A673 (cell line): Measurements from ENCODE around the gene SLC22A1. TPM values are rescaled to one million over a fixed set of nuclear protein-coding genes. Genes with fewer than 3 reads are reported as not detected.

Experiments used
- BruUV-seq: library from RNA; stranded (reverse); fragments of 400-500 nt; replicated peaks from 2 replicates; lab custom pipeline; 2021; lab: Mats Ljungman, UMichigan
- CTCF ChIA-PET: fragments of 300-600 bp; sonication (Branson Sonifier 250); formaldehyde crosslinking; loops from one replicate; lab custom pipeline; 2022; ENCODE audit warnings: antibody characterized with exemption; lab: Charles Lee
- POLR2A ChIA-PET: fragments of 300-600 bp; sonication (Branson Sonifier 250); formaldehyde crosslinking; loops from one replicate; lab custom pipeline; 2022; ENCODE audit warnings: antibody characterized with exemption; ENCODE audit not compliant: low non-redundant PET; lab: Charles Lee
- DNase-seq: peaks from one replicate; pipeline ENCODE4 v3.0.0-alpha.2; 2015; ENCODE audit warnings: low spot score
- H3K27ac ChIP-seq: fragments of 200-600 bp; sonication (generic); 2 replicates; pipeline ENCODE4 v1.5.1; 2016; ENCODE audit warnings: mixed run types, low read depth, mild to moderate bottlenecking, mixed read lengths, antibody characterized with exemption, low read length; ENCODE audit not compliant: poor library complexity, severe bottlenecking
- H3K27me3 ChIP-seq: fragments of 200-600 bp; sonication (generic); replicated peaks from 2 replicates; pipeline ENCODE4 v1.6.1; 2017; ENCODE audit warnings: mixed run types, low read depth, mild to moderate bottlenecking, mixed read lengths, antibody characterized with exemption, low read length; ENCODE audit not compliant: insufficient read depth, poor library complexity
- H3K36me3 ChIP-seq: fragments of 200-600 bp; sonication (generic); 2 replicates; pipeline ENCODE4 v1.6.1; 2016; ENCODE audit warnings: mixed run types, mild to moderate bottlenecking, mixed read lengths, antibody characterized with exemption, low read length; ENCODE audit not compliant: insufficient read depth, poor library complexity, severe bottlenecking
- H3K4me1 ChIP-seq: fragments of 200-600 bp; sonication (generic); 2 replicates; pipeline ENCODE4 v1.6.1; 2017; ENCODE audit warnings: mixed run types, mild to moderate bottlenecking, mixed read lengths, antibody characterized with exemption, low read length; ENCODE audit not compliant: insufficient read depth, poor library complexity, severe bottlenecking
- H3K4me3 ChIP-seq: fragments of 200-600 bp; sonication (generic); 2 replicates; pipeline ENCODE4 v1.5.1; 2016; ENCODE audit warnings: low read depth, mixed run types, mild to moderate bottlenecking, mixed read lengths, low read length; ENCODE audit not compliant: poor library complexity, severe bottlenecking
- H3K9me3 ChIP-seq: fragments of 200-600 bp; sonication (generic); 2 replicates; pipeline ENCODE4 v1.6.1; 2016; ENCODE audit warnings: mixed run types, low read depth, mild to moderate bottlenecking, mixed read lengths, antibody characterized with exemption, low read length; ENCODE audit not compliant: poor library complexity, severe bottlenecking
- CTCF ChIP-seq: fragments of 300-800, 200-600 bp; sonication (generic); conservative IDR thresholded peaks from 2 replicates; pipeline ENCODE4 v1.5.1; 2017; ENCODE audit warnings: low read depth, mild to moderate bottlenecking, antibody characterized with exemption, low read length, moderate library complexity, mixed read lengths
- EZH2 ChIP-seq: fragments of 200-600 bp; sonication (generic); IDR thresholded peaks from 2 replicates; pipeline ENCODE4 v1.6.1; 2017; ENCODE audit warnings: borderline replicate concordance, low read depth, mild to moderate bottlenecking, mixed read lengths, antibody characterized with exemption, low read length; ENCODE audit not compliant: poor library complexity, severe bottlenecking
- intact Hi-C: fragments of 100-400 bp; cut with micrococcal nuclease; formaldehyde crosslinking; loops from one replicate; pipeline ENCODE4 v1.10.0; 2022; ENCODE audit not compliant: unreplicated experiment
- total RNA-seq: library from RNA; stranded (reverse); gene quantifications from 2 replicates; pipeline ENCODE4 v1.2.3, GENCODE V29; 2021

Gene SLC22A1
- total RNA-seq, 1 experiment from 2014 or later, result 3.3 TPM

- Histone ChIP-seq H3K4me3 (no peak overlapping the region), H3K27me3 (no peaks in the 10 kb centered on the region), H3K27ac (no peak overlapping the region), H3K4me1 (no peaks in the 10 kb centered on the region), H3K36me3 (no peaks in the 10 kb centered on the region), H3K9me3 (no peaks in the 10 kb centered on the region)
- POLR2A ChIA-PET, result no interaction called here
- TF ChIP-seq CTCF (no peak), EZH2 (no peak)
- CTCF ChIA-PET, result no interaction called here
- DNase-seq, result no peak
- no TSS peak for BruUV-seq
- intact Hi-C loops, result no loop called here
These were observed 13.3 kb downstream of the SLC22A1 start for GRCh38 chr6:160134779-160135547.

GRCh38 chr6:160135907-160136655 lies 14.5 kb downstream of the SLC22A1 start:
- Histone ChIP-seq H3K9me3 (no peaks in the 10 kb centered on the region), H3K27me3 (no peaks in the 10 kb centered on the region), H3K27ac (no peak overlapping the region), H3K4me1 (no peaks in the 10 kb centered on the region), H3K36me3 (no peaks in the 10 kb centered on the region), H3K4me3 (no peak overlapping the region)
- CTCF ChIA-PET, result no interaction called here
- BruUV-seq, result no TSS peak
- TF ChIP-seq EZH2 (no peak), CTCF (no peak)
- POLR2A ChIA-PET, result no interaction called here
- DNase-seq, result no peak
- intact Hi-C loops, result no loop called here

GRCh38 chr6:160137130-160137988 lies 15.7 kb downstream of the SLC22A1 start:
- Histone ChIP-seq H3K27ac (no peak overlapping the region), H3K36me3 (no peaks in the 10 kb centered on the region), H3K9me3 (no peaks in the 10 kb centered on the region), H3K27me3 (no peaks in the 10 kb centered on the region), H3K4me1 (no peaks in the 10 kb centered on the region), H3K4me3 (no peak overlapping the region)
- TF ChIP-seq CTCF (no peak), EZH2 (no peak)
- BruUV-seq, result no TSS peak
- POLR2A ChIA-PET, result no interaction called here
- CTCF ChIA-PET, result interaction anchor here (0.6 to 1.0 kb wide), 2 partner anchors 318 to 746 kb away, joined by 5 to 11 read pairs; no protein-coding TSS in a partner anchor
- intact Hi-C loops, result no loop called here
- no peak for DNase-seq
